H9 (cell line): Measurements from ENCODE around the gene FIGNL2. TPM values are rescaled to one million over a fixed set of nuclear protein-coding genes. Genes with fewer than 3 reads are reported as not detected.
A peak's percentile ranks its signal among the peaks of the same experiment; 100 is the strongest.

ENCODE experiments used
- DNase-seq: peaks from one replicate; pipeline ENCODE4 v3.0.0-alpha.2; 2017
- H2AFZ ChIP-seq: one replicate; pipeline ENCODE4 v1.6.1; 2013; ENCODE audit warnings: mild to moderate bottlenecking, low read length, control low read depth, moderate library complexity
- H2AK5ac ChIP-seq: 2 replicates; pipeline ENCODE4 v1.6.1; 2013; ENCODE audit warnings: low read length, control low read depth, mixed read lengths; ENCODE audit not compliant: insufficient read length
- H2BK120ac ChIP-seq: one replicate; pipeline ENCODE4 v1.6.1; 2013; ENCODE audit warnings: low read depth, mild to moderate bottlenecking, low read length, control low read depth, inconsistent platforms; ENCODE audit not compliant: poor library complexity, severe bottlenecking
- H2BK12ac ChIP-seq: 2 replicates; pipeline ENCODE4 v1.6.1; 2013; ENCODE audit warnings: low read length, control low read depth, mixed read lengths, low read depth; ENCODE audit not compliant: insufficient read length
- H2BK15ac ChIP-seq: 2 replicates; pipeline ENCODE4 v1.6.1; 2013; ENCODE audit warnings: low read depth, low read length, control low read depth
- H2BK20ac ChIP-seq: one replicate; pipeline ENCODE4 v1.6.1; 2013; ENCODE audit warnings: low read depth, mild to moderate bottlenecking, low read length, control low read depth, inconsistent platforms; ENCODE audit not compliant: poor library complexity, severe bottlenecking
- H2BK5ac ChIP-seq: 2 replicates; pipeline ENCODE4 v1.6.1; 2013; ENCODE audit warnings: low read length, control low read depth, mixed read lengths; ENCODE audit not compliant: insufficient read length
- H3K14ac ChIP-seq: 2 replicates; pipeline ENCODE4 v1.6.1; 2013; ENCODE audit warnings: low read length, control low read depth; ENCODE audit not compliant: insufficient read depth
- H3K18ac ChIP-seq: 2 replicates; pipeline ENCODE4 v1.6.1; 2013; ENCODE audit warnings: low read depth, mild to moderate bottlenecking, mixed read lengths, low read length, control low read depth; ENCODE audit not compliant: insufficient read length
- H3K23ac ChIP-seq: 2 replicates; pipeline ENCODE4 v1.6.1; 2013; ENCODE audit warnings: low read length, control low read depth, mixed read lengths, low read depth; ENCODE audit not compliant: insufficient read length
- H3K23me2 ChIP-seq: 2 replicates; pipeline ENCODE4 v1.6.1; 2013; ENCODE audit warnings: low read depth, mild to moderate bottlenecking, mixed read lengths, low read length, control low read depth; ENCODE audit not compliant: insufficient read length, poor library complexity, severe bottlenecking
- H3K27ac ChIP-seq: 2 replicates; pipeline ENCODE4 v1.5.1; 2013; ENCODE audit warnings: low read length, control low read depth, mixed read lengths, low read depth; ENCODE audit not compliant: insufficient read length
- H3K27me3 ChIP-seq: 2 replicates; pipeline ENCODE4 v1.6.1; 2013; ENCODE audit warnings: low read length, control low read depth, inconsistent platforms; ENCODE audit not compliant: insufficient read depth
- H3K4ac ChIP-seq: 2 replicates; pipeline ENCODE4 v1.6.1; 2013; ENCODE audit warnings: low read depth, mild to moderate bottlenecking, control low read depth, inconsistent platforms, low read length, moderate library complexity
- H3K4me1 ChIP-seq: 2 replicates; pipeline ENCODE4 v1.6.1; 2013; ENCODE audit warnings: low read length, control low read depth, inconsistent platforms; ENCODE audit not compliant: insufficient read depth
- H3K4me2 ChIP-seq: 2 replicates; pipeline ENCODE4 v1.6.1; 2013; ENCODE audit warnings: low read length, control low read depth, mixed read lengths; ENCODE audit not compliant: insufficient read length, insufficient read depth
- H3K56ac ChIP-seq: 2 replicates; pipeline ENCODE4 v1.6.1; 2013; ENCODE audit warnings: low read depth, mild to moderate bottlenecking, mixed read lengths, low read length, control low read depth; ENCODE audit not compliant: insufficient read length
- H3K79me1 ChIP-seq: 2 replicates; pipeline ENCODE4 v1.6.1; 2013; ENCODE audit warnings: low read depth, mild to moderate bottlenecking, moderate library complexity, low read length, control low read depth, inconsistent platforms; ENCODE audit not compliant: insufficient read depth, poor library complexity, severe bottlenecking
- H3K79me2 ChIP-seq: 2 replicates; pipeline ENCODE4 v1.6.1; 2013; ENCODE audit warnings: low read length, control low read depth, inconsistent platforms; ENCODE audit not compliant: insufficient read depth
- H3K9ac ChIP-seq: 2 replicates; pipeline ENCODE4 v1.6.1; 2013; ENCODE audit warnings: low read length, control low read depth, mixed read lengths; ENCODE audit not compliant: insufficient read length; ENCODE audit errors: extremely low read depth
- H3K9me3 ChIP-seq: one replicate; pipeline ENCODE4 v1.6.1; 2013; ENCODE audit warnings: low read depth, low read length, inconsistent platforms; ENCODE audit not compliant: control insufficient read depth
- H3T11ph ChIP-seq: one replicate; pipeline ENCODE4 v1.6.1; 2013; ENCODE audit warnings: mild to moderate bottlenecking, low read length, control low read depth, inconsistent platforms
- H4K20me1 ChIP-seq: one replicate; pipeline ENCODE4 v1.6.1; 2013; ENCODE audit not compliant: control insufficient read depth, insufficient read length, insufficient read depth
- H4K5ac ChIP-seq: 2 replicates; pipeline ENCODE4 v1.6.1; 2013; ENCODE audit warnings: low read depth, mild to moderate bottlenecking, mixed read lengths, low read length, control low read depth; ENCODE audit not compliant: insufficient read length
- H4K8ac ChIP-seq: replicated peaks from 2 replicates; pipeline ENCODE4 v1.6.1; 2013; ENCODE audit warnings: low read length, control low read depth, mixed read lengths, low read depth; ENCODE audit not compliant: insufficient read length
- H4K91ac ChIP-seq: 2 replicates; pipeline ENCODE4 v1.6.1; 2013; ENCODE audit warnings: low read depth, mild to moderate bottlenecking, moderate library complexity, mixed read lengths, low read length, control low read depth; ENCODE audit not compliant: insufficient read length
- H3K27ac Mint-ChIP-seq, 3 experiments: 2 replicates in 2 of 3; 3 replicates in 1 of 3; pipeline ENCODE4 v1.8.0; 2020 to 2021; ENCODE audit warnings: mixed read lengths in 3 of 3, mild to moderate bottlenecking in 1 of 3, moderate library complexity in 1 of 3
- H3K27me3 Mint-ChIP-seq: 2 replicates; pipeline ENCODE4 v1.8.0; 2021; ENCODE audit warnings: low read depth, mild to moderate bottlenecking, moderate library complexity, mixed read lengths
- H3K36me3 Mint-ChIP-seq, 3 experiments: 2 replicates in 2 of 3; 3 replicates in 1 of 3; pipeline ENCODE4 v1.8.0; 2020 to 2021; ENCODE audit warnings: low read depth in 3 of 3, mixed read lengths in 3 of 3; ENCODE audit not compliant: insufficient read depth in 1 of 3
- H3K4me1 Mint-ChIP-seq, 2 experiments: 2 replicates each; pipeline ENCODE4 v1.8.0; 2020; ENCODE audit warnings: mixed read lengths in 2 of 2
- H3K4me3 Mint-ChIP-seq, 2 experiments: 2 replicates in 1 of 2; 3 replicates in 1 of 2; pipeline ENCODE4 v1.8.0; 2020 to 2021; ENCODE audit warnings: mild to moderate bottlenecking in 2 of 2, mixed read lengths in 2 of 2, moderate library complexity in 1 of 2
- H3K9me3 Mint-ChIP-seq, 2 experiments: 2 replicates in 1 of 2; 3 replicates in 1 of 2; pipeline ENCODE4 v1.8.0; 2020; ENCODE audit warnings: mild to moderate bottlenecking in 2 of 2, mixed read lengths in 2 of 2, moderate library complexity in 1 of 2
- CTCF ChIP-seq: fragments of 200-600 bp; sonication (generic); conservative IDR thresholded peaks from 3 replicates; pipeline ENCODE4 v1.8.0; 2021; ENCODE audit warnings: antibody characterized with exemption, mild to moderate bottlenecking
- WGBS: extraction: QIAGEN DNeasy Blood & Tissue Kit; methylation state at CpG from one replicate; pipeline ENCODE4 v1.1.7; 2013; ENCODE audit warnings: missing lambda C conversion rate, low lambda C conversion rate, mixed read lengths; ENCODE audit not compliant: insufficient read length; ENCODE audit errors: extremely low coverage; 5-methylcytosine and 5-hydroxymethylcytosine counted together
- total RNA-seq: library from RNA; stranded (reverse); gene quantifications from 2 replicates; pipeline ENCODE4 v1.2.1, GENCODE V29; 2021

Gene FIGNL2
- total RNA-seq, 1 experiment from 2014 or later, result 19.7 TPM

GRCh38 chr12:51819736-51820525 lies 28.6 kb downstream of the FIGNL2 start:
- H2BK5ac ChIP-seq, result no peak overlapping the region
- H3K23me2 ChIP-seq, result peaks cover 8% of the 10 kb centered on the region
- no peak for TF ChIP-seq CTCF
- no peaks in the 10 kb centered on the region for H3K79me2 ChIP-seq
- H4K20me1 ChIP-seq, result no peaks in the 10 kb centered on the region
- H3K9me3 ChIP-seq, result no peaks in the 10 kb centered on the region
- no peak overlapping the region for H3K14ac ChIP-seq
- H3K4me2 ChIP-seq, result peak overlapping the region; percentile 34
- no peaks in the 10 kb centered on the region for H3K4me1 ChIP-seq
- H2BK20ac ChIP-seq, result no peak overlapping the region
- DNase-seq, result no peak
- no peak overlapping the region for H2AK5ac ChIP-seq
- no peak overlapping the region for H2BK12ac ChIP-seq
- H3K79me1 ChIP-seq, result no peaks in the 10 kb centered on the region
- H3T11ph ChIP-seq, result no peak overlapping the region
- Mint-ChIP-seq H3K27me3 (peaks cover 45% of the 10 kb centered on the region), H3K4me1 (peaks cover 42 to 57% of the 10 kb centered on the region in 2 experiments), H3K4me3 (peak overlapping the region; percentile 54 to 74), H3K36me3 (peaks cover 0 to 5% (median 0%) of the 10 kb centered on the region in 3 experiments; a peak in 3 of 7 replicates), H3K27ac (no peak overlapping the region), H3K9me3 (no peaks in the 10 kb centered on the region)
- no peak overlapping the region for H3K56ac ChIP-seq
- no peak overlapping the region for H2AFZ ChIP-seq
- H4K5ac ChIP-seq, result no peak overlapping the region
- peaks cover 4% of the 10 kb centered on the region; the same call in 1 of the 2 replicates for H3K27me3 ChIP-seq
- WGBS, result no CpG with 5 or more reads among the region's 32 CpGs
- no peak overlapping the region for H3K4ac ChIP-seq
- H4K91ac ChIP-seq, result no peak overlapping the region
- no peak overlapping the region for H2BK120ac ChIP-seq
- no peak overlapping the region for H3K9ac ChIP-seq
- no peak overlapping the region for H2BK15ac ChIP-seq
- H3K23ac ChIP-seq, result no peak overlapping the region
- H3K18ac ChIP-seq, result no peak overlapping the region
- no peak overlapping the region for H3K27ac ChIP-seq
- H4K8ac ChIP-seq, result no peak overlapping the region
